Measurements from ENCODE around the gene PNCK. TPM values are rescaled to one million over a fixed set of nuclear protein-coding genes. Genes with fewer than 3 reads are reported as not detected.

The PNCK gene
- total and polyA plus RNA-seq, 2 of the 13 experiments (the other 11 are each of a cell fraction or from before 2014, with no cell fraction given), result 33.1 TPM; not detected in 1

- TF ChIP-seq ZC3H4 (CRISPR knock-in tag; IDR thresholded peaks at IDR 0.05; ENCODE audit: borderline replicate concordance) (no peak), ZNF263 (CRISPR knock-in tag; IDR thresholded peaks at IDR 0.05) (no peak), ZZZ3 (CRISPR knock-in tag; IDR thresholded peaks at IDR 0.05; ENCODE audit: borderline replicate concordance) (no peak), ZNF547 (CRISPR knock-in tag; IDR thresholded peaks at IDR 0.05) (no peak), GABPB1 (CRISPR knock-in tag; IDR thresholded peaks at IDR 0.05) (peak; percentile 67; the same call in 1 of the 2 replicates), ZNF546 (CRISPR knock-in tag; conservative IDR thresholded peaks at IDR 0.05) (no peak), MYC (CRISPR knock-in tag; IDR thresholded peaks at IDR 0.05; ENCODE audit: borderline replicate concordance) (peak; percentile 37; the same call in 1 of the 2 replicates), MAFF (IDR thresholded peaks at IDR 0.05; ENCODE audit: low read depth, low read length) (no peak), ZNF225 (CRISPR knock-in tag; IDR thresholded peaks at IDR 0.05) (no peak), ARHGAP35 (CRISPR knock-in tag; IDR thresholded peaks at IDR 0.05; ENCODE audit: borderline replicate concordance) (no peak), RCOR2 (CRISPR knock-in tag; IDR thresholded peaks at IDR 0.05) (no peak), REXO4 (CRISPR knock-in tag; IDR thresholded peaks at IDR 0.05; ENCODE audit: borderline replicate concordance) (no peak), ZNF552 (CRISPR knock-in tag; IDR thresholded peaks at IDR 0.05; ENCODE audit: borderline replicate concordance) (0 out of 2 replicates have a peak, but pooled peaks have one; percentile 19), ZNF770 (CRISPR knock-in tag; IDR thresholded peaks at IDR 0.05) (no peak), ZBTB10 (CRISPR knock-in tag; IDR thresholded peaks at IDR 0.05; ENCODE audit: borderline replicate concordance) (peak; percentile 53; the same call in 1 of the 2 replicates), ZMAT3 (CRISPR knock-in tag; conservative IDR thresholded peaks at IDR 0.05) (0 out of 2 replicates have a peak, but pooled peaks have one; percentile 34), KLF13 (CRISPR knock-in tag; IDR thresholded peaks at IDR 0.05) (no peak), JUNB (CRISPR knock-in tag; IDR thresholded peaks at IDR 0.05; ENCODE audit: borderline replicate concordance) (no peak), ZFP90 (CRISPR knock-in tag; IDR thresholded peaks at IDR 0.05; ENCODE audit: borderline replicate concordance) (no peak), PBX2 (CRISPR knock-in tag; IDR thresholded peaks at IDR 0.05) (no peak), CEBPB (IDR thresholded peaks at IDR 0.05; ENCODE audit: borderline replicate concordance, low read depth, low read length) (no peak), ELK4 (CRISPR knock-in tag; IDR thresholded peaks at IDR 0.05; ENCODE audit: borderline replicate concordance) (no peak), SMYD3 (CRISPR knock-in tag; IDR thresholded peaks at IDR 0.05) (no peak)
These were observed 26.8 kb downstream of the PNCK start, which contains the start of gene DUSP9 (continued) for GRCh38 chrX:153646620-153647373.

Data from HepG2 (cell line).